Mucosa of descending colon (tissue), 3 donors: ENCODE results near the gene EBNA1BP2. TPM values are rescaled to one million over a fixed set of nuclear protein-coding genes. Genes with fewer than 3 reads are reported as not detected.
A peak's percentile ranks its signal among the peaks of the same experiment; 100 is the strongest.

Experiments used
- ATAC-seq: fragments of 200-7000 bp; cut with Tn5 transposase; one replicate; pipeline ENCODE4 v1.9.1; 2020; ENCODE audit warnings: mild to moderate bottlenecking, moderate library complexity
- DNase-seq, 3 donors: peaks; one replicate each; pipeline ENCODE4 v3.0.0-alpha.2; 2020
- H3K36me3 ChIP-seq: fragments of 200-600 bp; one replicate; pipeline ENCODE4 v1.8.0; 2021; ENCODE audit warnings: low read depth, mild to moderate bottlenecking
- H3K4me1 ChIP-seq: fragments of 200-600 bp; one replicate; pipeline ENCODE4 v1.8.0; 2021; ENCODE audit warnings: low read depth, mild to moderate bottlenecking
- H3K4me3 ChIP-seq: fragments of 200-600 bp; one replicate; pipeline ENCODE4 v1.8.0; 2021; ENCODE audit warnings: mild to moderate bottlenecking
- H3K9me3 ChIP-seq: fragments of 200-600 bp; one replicate; pipeline ENCODE4 v1.8.0; 2021; ENCODE audit warnings: mild to moderate bottlenecking
- CTCF ChIP-seq: fragments of 200-600 bp; IDR thresholded peaks from one replicate; pipeline ENCODE4 v1.8.0; 2022; ENCODE audit warnings: antibody characterized with exemption, mild to moderate bottlenecking
- intact Hi-C, 2 donors: fragments of 100-400 bp; cut with DNase I in 1 of 2; cut with micrococcal nuclease in 1 of 2; formaldehyde crosslinking; loops; one replicate each; pipeline versions ENCODE4 v1.11.0 to v1.11.1; 2022; cut with DNase I, micrococcal nuclease
- total RNA-seq, 3 donors: library from RNA; stranded (reverse); fragmentation: NEBNext Ultra II Directional in 2 of 3; extraction: Animal tissue kit (Norgen Biotek cat#: 25700) in 2 of 3; gene quantifications; one replicate each; pipeline versions ENCODE4 v1.2.1 to v1.2.4, GENCODE V29; 2021 to 2023
- donor health status: DM: no; HTN: no; CAD: no; lungs with moderate emphysema.
- donor health status: DM: no; HTN: no; CAD: no.
- donor health status: DM: no; HTN: yes; CAD: no.

Gene EBNA1BP2
- total RNA-seq, 3 donors from 2014 or later: 32.3 to 38.9 (median 34.9) TPM

GRCh38 chr1:43184995-43185394, 12.9 kb upstream of the EBNA1BP2 start:
- intact Hi-C loops: no loop called here
- DNase-seq (no peak), ATAC-seq (no peak)
- TF ChIP-seq CTCF: no peak
- Histone ChIP-seq H3K4me1 (no peaks in the 10 kb centered on the region), H3K36me3 (no peaks in the 10 kb centered on the region), H3K9me3 (no peaks in the 10 kb centered on the region), H3K4me3 (no peak overlapping the region)

- TF ChIP-seq CTCF: no peak
- no peak for DNase-seq
- Histone ChIP-seq H3K4me1 (no peaks in the 10 kb centered on the region), H3K36me3 (no peaks in the 10 kb centered on the region), H3K9me3 (no peaks in the 10 kb centered on the region), H3K4me3 (no peak overlapping the region)
- no peak for ATAC-seq
- intact Hi-C loops: no loop called here
These were observed 12.3 kb upstream of the EBNA1BP2 start for GRCh38 chr1:43184388-43184787.

- DNase-seq: no peak
- TF ChIP-seq CTCF: no peak
- Histone ChIP-seq H3K36me3 (no peaks in the 10 kb centered on the region), H3K4me3 (no peak overlapping the region), H3K4me1 (no peaks in the 10 kb centered on the region), H3K9me3 (no peaks in the 10 kb centered on the region)
- ATAC-seq: no peak
- intact Hi-C loops: no loop called here
These were observed 5.6 kb upstream of the EBNA1BP2 start for GRCh38 chr1:43177691-43178090.

GRCh38 chr1:43174873-43175272, 2.8 kb upstream of the EBNA1BP2 start:
- TF ChIP-seq CTCF: no peak
- no peak overlapping the region for H3K4me3 ChIP-seq
- no peak for DNase-seq
- no peaks in the 10 kb centered on the region for H3K36me3 ChIP-seq
- H3K4me1 ChIP-seq: peaks cover 6% of the 10 kb centered on the region
- intact Hi-C loops: no loop called here
- ATAC-seq: no peak
- no peaks in the 10 kb centered on the region for H3K9me3 ChIP-seq

GRCh38 chr1:43172527-43172972, 460 bp upstream of the EBNA1BP2 start:
- ATAC-seq: peak; percentile 99
- Histone ChIP-seq H3K36me3 (no peaks in the 10 kb centered on the region), H3K4me1 (peaks cover 6% of the 10 kb centered on the region), H3K4me3 (peak overlapping the region; percentile 64), H3K9me3 (no peaks in the 10 kb centered on the region)
- DNase-seq: peak; percentile 87 to 91 (median 88)
- TF ChIP-seq CTCF: no peak
- intact Hi-C loops: no loop called here

GRCh38 chr1:43171312-43171875, 696 bp downstream of the EBNA1BP2 start:
- DNase-seq: no peak
- Histone ChIP-seq H3K36me3 (no peaks in the 10 kb centered on the region), H3K4me3 (peak overlapping the region; percentile 64), H3K9me3 (no peaks in the 10 kb centered on the region), H3K4me1 (peaks cover 6% of the 10 kb centered on the region)
- intact Hi-C loops: no loop called here
- ATAC-seq: peak; percentile 3
- no peak for TF ChIP-seq CTCF
